ENCODE results near the gene GNB1L. TPM values are rescaled to one million over a fixed set of nuclear protein-coding genes. Genes with fewer than 3 reads are reported as not detected.

GNB1L gene
- total and polyA plus RNA-seq, 2 of the 13 experiments (the other 11 are each of a cell fraction or from before 2014, with no cell fraction given), result 2.5 to 7.4 TPM

DNA sequence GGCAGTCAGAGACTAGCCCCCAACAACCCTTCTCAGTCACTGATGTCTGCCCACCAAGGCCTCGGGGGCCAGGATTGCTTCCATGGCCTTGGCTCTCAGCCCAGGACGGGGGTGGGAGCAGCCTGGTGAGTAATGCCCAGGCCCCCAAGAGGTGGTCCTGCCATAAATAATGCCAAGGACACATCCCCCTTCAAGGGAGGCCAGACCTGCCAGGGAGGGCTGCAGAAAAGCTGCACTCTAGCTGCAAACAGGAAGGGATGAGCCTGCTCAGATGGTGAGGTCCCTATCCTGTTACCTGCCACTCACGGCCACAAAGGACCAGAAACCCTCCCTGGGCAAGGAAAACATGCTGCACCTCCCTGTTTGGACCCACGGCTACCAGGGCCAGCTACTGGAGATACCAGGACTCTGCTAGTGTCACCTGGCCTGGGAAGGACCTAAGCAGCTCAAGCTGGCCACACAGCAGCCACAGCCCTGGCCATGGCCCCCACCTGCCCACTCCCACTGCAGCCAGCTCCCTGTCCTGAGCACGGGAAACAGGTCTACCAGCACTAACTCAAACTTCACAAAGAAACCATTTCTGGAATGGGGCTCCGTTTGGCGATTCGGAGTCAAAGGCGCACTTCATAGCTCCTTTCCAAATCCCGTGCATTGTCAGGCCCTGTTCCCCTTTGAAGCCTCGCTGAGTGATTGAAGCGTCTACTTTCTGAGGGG is 12.1 kb downstream of the GNB1L start:
- no peak overlapping the region for H3K9ac ChIP-seq (ENCODE audit: insufficient read depth, low read depth, low read length)
- in situ Hi-C loops (cut with HindIII; ENCODE audit: extremely low pct_ligation_motif_present, low pct_unique_long_range_greater_than_20kb), result no loop called here
- intact Hi-C loops (cut with micrococcal nuclease; ENCODE audit: unreplicated experiment), result no loop called here
- TF ChIP-seq PCBP1 (IDR thresholded peaks at IDR 0.05; ENCODE audit: borderline replicate concordance, low read depth, low read length), result no peak
- no peak for TF ChIP-seq ARHGAP35 (CRISPR knock-in tag; IDR thresholded peaks at IDR 0.05; ENCODE audit: borderline replicate concordance)
- TF ChIP-seq ZNF652 (CRISPR knock-in tag; IDR thresholded peaks at IDR 0.05; ENCODE audit: borderline replicate concordance, low read depth), result no peak
- TF ChIP-seq, protein P1, sequence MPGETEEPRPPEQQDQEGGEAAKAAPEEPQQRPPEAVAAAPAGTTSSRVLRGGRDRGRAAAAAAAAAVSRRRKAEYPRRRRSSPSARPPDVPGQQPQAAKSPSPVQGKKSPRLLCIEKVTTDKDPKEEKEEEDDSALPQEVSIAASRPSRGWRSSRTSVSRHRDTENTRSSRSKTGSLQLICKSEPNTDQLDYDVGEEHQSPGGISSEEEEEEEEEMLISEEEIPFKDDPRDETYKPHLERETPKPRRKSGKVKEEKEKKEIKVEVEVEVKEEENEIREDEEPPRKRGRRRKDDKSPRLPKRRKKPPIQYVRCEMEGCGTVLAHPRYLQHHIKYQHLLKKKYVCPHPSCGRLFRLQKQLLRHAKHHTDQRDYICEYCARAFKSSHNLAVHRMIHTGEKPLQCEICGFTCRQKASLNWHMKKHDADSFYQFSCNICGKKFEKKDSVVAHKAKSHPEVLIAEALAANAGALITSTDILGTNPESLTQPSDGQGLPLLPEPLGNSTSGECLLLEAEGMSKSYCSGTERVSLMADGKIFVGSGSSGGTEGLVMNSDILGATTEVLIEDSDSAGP (CRISPR knock-in tag; IDR thresholded peaks at IDR 0.05; ENCODE audit: borderline replicate concordance), result no peak
- no peak for TF ChIP-seq CREM (IDR thresholded peaks at IDR 0.05)
- TF ChIP-seq CREM (CRISPR knock-in tag; IDR thresholded peaks at IDR 0.05), result no peak
- TF ChIP-seq TOPORS (CRISPR knock-in tag; IDR thresholded peaks at IDR 0.05), result no peak
- no peak for TF ChIP-seq POLR2AphosphoS2 (IDR thresholded peaks at IDR 0.05; ENCODE audit: low read depth, low read length)
- no peak for TF ChIP-seq ZNF747 (CRISPR knock-in tag; IDR thresholded peaks at IDR 0.05; ENCODE audit: borderline replicate concordance)
- CTCF ChIA-PET (ENCODE audit: low intra/inter-chr PET ratio, low total read pairs), result no interaction called here
- no TSS peak for BruUV-seq (replicated peaks)
- H4K20me1 ChIP-seq (ENCODE audit: insufficient read depth, low read length), result no peaks in the 10 kb centered on the region
- FAIRE-seq (no peak), DNase-seq (ENCODE audit: low spot score) (no peak), ATAC-seq (no peak)
- no peaks in the 10 kb centered on the region for H3K9me3 ChIP-seq (ENCODE audit: low read length)
- 94% methylated on average over 9 of the region's 12 CpGs for WGBS (ENCODE audit: low lambda C conversion rate)
- H3K36me3 ChIP-seq (replicated peaks in 1 of 2; ENCODE audit: control insufficient read depth in 1 of 2, insufficient read depth in 2 of 2, low read length in 2 of 2), result no peaks in the 10 kb centered on the region
- H3K4me3 ChIP-seq (replicated peaks in 1 of 3; ENCODE audit: insufficient read depth in 1 of 3, low read depth in 2 of 3, low read length in 3 of 3), result no peak overlapping the region
- POLR2A ChIA-PET, result no interaction called here
- no peak overlapping the region for H3K27ac ChIP-seq (ENCODE audit: extremely low read length, insufficient read depth, low read length)
- H3K27me3 ChIP-seq (ENCODE audit: control insufficient read depth in 1 of 2, insufficient read depth in 2 of 2, low read length in 2 of 2), result no peaks in the 10 kb centered on the region
- no peak overlapping the region for H2AFZ ChIP-seq (ENCODE audit: low read length)
- no peak overlapping the region for H3K4me2 ChIP-seq (ENCODE audit: low read depth, low read length)
- H3K4me1 ChIP-seq (ENCODE audit: insufficient read depth, low read length), result peaks cover 28% of the 10 kb centered on the region
- H3K79me2 ChIP-seq (ENCODE audit: insufficient read depth, low read length), result no peaks in the 10 kb centered on the region

All from HepG2 (cell line).